HG03521 (cell line): ENCODE data around the gene ZNF791.
"Not testable (repeated sequence)": the region's sequence is repeated elsewhere in the genome, so short reads cannot be mapped to it uniquely, and the experiment has no call there.

ENCODE experiments used
- ATAC-seq: cut with Tn5 transposase; IDR thresholded peaks from one replicate; pipeline ENCODE4 v1.9.1; 2021; ENCODE audit warnings: mild to moderate bottlenecking, moderate library complexity; ENCODE audit not compliant: unreplicated experiment

ZNF791 gene

DNA sequence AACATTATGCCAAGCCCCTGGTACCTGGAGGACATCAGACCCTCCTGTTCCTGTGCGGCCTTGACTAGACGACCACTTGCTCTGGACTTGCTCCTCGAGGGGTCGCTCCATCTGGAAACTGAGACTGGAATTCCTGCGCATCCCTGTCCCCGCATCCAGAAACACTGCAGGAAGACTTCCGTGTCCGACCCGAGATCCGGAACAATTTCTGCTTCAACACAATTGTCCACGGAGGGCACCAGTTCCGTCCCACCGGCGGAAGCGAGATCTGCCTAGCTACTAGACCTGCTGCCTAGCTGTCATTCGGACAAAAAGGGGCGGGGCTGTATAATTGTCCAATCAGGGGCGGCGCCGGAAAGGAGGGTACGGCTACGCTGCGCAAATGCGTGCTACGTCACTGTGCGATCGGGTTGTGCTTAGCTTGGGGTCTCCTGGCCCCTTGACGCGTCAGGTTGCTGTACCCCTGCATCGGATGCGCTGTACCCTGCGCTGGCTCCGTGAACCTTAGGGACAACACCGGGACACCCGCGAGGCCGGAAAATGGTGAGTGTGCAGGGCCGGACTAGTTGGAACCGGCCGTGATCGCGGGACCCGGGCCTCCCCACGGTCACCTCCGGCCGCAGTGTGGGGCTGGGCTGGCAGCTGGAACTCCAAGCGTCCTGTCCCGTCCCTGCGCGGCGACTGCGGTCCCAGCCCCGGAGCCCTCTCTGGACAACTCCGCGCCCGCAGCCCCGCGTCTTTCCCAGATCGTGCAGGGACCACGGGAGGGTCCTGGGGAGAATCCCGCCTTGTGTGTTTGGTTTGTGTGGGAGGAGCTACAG is at the start of gene ZNF791, which contains the start of gene ZNF490:
Gene ZNF791 (plus strand): TSS at position 381 of the 821 bp plus-strand sequence. CDS start 160 bp downstream, at position 541.
Gene ZNF490 (minus strand): TSS at position 274 of the 821 bp plus-strand sequence. CDS start 133 bp downstream, at position 141.
- ATAC-seq = peak; percentile 68

DNA sequence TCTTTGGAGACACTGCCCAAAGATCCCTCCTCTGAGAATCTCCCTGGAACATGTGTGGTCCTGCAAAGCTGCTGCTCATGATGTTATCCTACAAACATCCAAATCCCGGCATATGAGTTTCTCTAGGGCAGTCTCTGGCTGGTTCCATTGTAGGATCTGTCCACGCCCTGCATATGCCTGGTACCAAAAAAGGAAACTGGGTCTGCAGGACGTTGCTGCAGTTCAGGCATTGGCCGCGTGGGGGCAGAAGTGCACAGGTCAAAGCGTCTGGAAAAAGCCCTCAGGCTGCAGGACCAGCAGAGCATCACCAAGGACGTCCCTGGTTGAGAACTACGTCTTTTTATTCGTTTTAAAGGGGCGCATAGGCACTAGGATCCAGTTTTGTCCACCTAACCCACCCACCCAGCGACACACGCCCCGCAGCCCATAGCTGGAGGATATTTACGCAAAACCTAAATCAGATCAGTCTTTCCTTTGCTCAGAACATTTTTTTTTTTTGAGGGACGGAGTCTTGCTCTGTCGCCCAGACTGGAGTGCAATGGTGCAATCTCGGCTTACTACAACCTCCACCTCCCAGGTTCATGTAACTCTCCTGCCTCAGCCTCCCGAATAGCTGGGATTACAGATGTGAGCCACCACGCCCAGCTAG is 46.6 kb upstream of the ZNF791 start:
- ATAC-seq = no peak

DNA sequence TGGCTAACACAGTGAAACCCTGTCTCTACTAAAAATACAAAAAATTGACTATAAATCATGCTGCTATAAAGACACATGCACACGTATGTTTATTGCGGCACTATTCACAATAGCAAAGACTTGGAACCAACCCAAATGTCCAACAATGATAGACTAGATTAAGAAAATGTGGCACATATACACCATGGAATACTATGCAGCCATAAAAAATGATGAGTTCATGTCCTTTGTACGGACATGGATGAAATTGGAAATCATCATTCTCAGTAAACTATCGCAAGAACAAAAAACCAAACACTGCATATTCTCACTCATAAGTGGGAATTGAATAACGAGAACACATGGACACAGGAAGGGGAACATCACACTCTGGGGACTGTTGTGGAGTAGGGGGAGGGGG is 44.3 kb upstream of the ZNF791 start:
- not testable (repeated sequence) for ATAC-seq

GRCh38 chr19:12567951-12568350 is 42.8 kb upstream of the ZNF791 start:
- ATAC-seq = no peak

DNA sequence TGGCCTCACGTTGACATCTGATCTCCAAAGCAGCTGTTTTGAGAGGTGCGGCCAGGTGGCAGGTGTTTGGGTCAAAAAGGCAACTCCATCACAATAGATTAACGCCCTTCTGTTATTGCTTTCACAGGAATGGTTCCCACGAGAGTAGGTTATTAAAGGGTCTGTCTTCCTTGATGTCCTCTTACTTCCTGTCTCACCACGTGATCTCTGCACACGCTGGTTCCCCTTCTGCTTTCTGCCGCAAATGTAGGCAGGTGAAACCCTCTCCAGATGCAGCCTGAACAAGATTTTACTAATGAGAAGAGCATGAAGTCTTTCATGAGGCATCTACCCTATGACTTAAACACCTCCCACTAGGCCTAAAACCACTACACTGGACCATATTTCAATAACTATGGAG is 36.7 kb upstream of the ZNF791 start:
- no peak for ATAC-seq

DNA sequence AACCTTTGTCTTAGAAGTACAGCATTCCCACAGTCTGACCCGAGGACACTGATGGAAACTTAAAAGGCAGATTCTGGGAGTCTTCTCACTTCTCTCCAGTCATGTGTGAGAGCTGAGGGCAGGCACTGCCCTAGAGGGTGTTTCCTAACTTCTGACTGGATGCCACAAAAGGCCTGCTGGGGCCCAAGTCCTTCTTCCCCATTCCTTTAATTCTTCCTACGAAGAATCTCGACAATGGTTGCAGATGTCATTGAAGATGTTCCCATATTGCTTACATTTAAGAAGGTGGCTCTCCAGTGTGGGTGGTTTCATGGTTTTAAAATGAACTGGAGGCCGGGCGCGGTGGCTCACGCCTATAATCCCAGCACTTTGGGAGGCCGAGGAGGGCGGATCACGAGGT is 32.1 kb upstream of the ZNF791 start:
- no peak for ATAC-seq

- ATAC-seq = no peak
Observed at GRCh38 chr19:12580180-12580694, 30.5 kb upstream of the ZNF791 start.

GRCh38 chr19:12581100-12581499 is 29.6 kb upstream of the ZNF791 start:
- ATAC-seq = no peak

GRCh38 chr19:12596485-12596884 is 14.2 kb upstream of the ZNF791 start:
- ATAC-seq = no peak

DNA sequence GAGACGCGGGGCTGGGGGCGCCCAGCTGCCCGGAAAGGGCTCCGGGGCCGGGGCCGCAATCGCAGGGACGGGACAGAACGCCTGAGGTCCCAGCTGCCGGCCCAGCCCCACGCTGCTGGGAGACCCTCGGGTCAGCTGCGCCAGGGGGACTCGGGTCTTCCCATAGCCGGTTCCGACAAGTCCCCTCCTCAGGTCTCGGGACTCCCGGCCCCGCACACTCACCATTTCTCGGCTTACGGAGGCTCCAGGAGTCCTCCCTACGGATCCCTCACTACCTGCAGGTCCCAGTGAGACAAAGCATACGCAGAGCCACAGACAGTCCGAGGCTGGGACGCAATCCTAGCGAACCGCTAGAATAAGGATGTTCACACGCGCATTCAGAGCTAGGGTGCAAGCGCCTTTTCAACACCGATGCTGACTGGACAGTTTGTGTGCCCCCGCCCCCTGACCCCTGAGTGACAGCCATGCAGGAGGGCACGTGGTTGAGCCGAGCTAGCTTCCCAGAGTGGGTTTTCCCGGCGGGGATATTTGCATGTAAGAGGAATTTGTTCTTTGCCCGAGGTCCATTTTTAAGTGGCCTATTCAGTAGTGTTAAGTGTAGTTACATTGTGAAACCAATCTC is 13.7 kb upstream of the ZNF791 start:
- no peak for ATAC-seq

DNA sequence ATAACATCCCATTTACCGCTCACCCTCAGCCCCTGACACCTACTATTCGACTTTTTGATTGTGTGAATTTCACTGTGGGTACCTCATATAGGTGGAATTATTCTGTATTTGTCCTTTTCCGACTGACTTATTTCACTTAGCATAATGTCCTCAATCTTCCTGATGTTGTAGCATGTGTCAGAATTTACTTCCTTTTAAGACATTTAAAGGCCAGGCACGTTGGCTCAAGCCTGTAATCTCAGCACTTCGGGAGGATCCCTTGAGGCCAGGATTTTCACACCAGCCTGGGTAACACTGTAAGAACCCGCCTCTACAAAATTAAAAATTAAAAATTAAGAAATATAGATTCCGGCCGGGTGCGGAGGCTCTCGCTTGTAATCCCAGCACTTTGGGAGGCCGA is 13.1 kb upstream of the ZNF791 start:
- ATAC-seq = no peak

- ATAC-seq = no peak
Observed at GRCh38 chr19:12603714-12604113, 7.0 kb upstream of the ZNF791 start.

GRCh38 chr19:12606796-12607195 is 3.9 kb upstream of the ZNF791 start:
- no peak for ATAC-seq

DNA sequence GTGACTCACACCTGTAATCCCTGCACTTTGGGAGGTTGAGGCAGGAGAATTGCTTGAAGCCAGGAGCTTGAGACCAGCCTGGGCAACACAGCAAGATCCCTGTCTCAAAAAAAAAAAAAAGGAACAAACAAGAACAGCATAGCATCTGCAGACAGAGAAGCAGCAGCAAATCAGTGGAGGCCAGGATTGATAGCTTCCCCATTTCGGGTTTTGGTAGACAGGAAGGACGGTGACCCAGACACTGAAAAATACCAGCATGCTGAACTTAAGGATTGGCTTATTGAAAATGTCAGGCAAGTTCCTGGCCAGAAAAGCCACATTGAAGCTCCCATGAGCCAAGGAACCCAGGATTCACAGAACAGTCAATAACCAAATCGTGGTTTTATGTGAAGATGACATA is 3.1 kb upstream of the ZNF791 start:
- no peak for ATAC-seq

DNA sequence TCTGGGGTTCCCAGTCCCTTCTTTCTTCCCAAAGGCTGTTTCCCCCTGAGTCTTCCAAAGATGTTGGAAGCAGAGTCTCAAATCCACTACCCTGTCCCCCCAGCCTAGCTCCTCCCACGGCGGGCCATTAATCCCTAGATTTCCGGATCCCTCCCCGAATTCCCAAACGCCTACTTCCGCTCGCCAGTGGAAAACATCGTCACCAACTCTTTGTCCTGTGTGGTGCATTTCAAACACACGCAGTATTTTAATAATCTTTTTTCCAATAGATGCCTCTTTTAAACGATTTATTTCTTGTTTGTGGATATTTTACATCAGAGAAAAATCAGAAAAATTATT is 610 bp downstream of the ZNF791 start:
- ATAC-seq = no peak

- no peak for ATAC-seq
Observed at GRCh38 chr19:12617646-12618045, 6.9 kb downstream of the ZNF791 start.

DNA sequence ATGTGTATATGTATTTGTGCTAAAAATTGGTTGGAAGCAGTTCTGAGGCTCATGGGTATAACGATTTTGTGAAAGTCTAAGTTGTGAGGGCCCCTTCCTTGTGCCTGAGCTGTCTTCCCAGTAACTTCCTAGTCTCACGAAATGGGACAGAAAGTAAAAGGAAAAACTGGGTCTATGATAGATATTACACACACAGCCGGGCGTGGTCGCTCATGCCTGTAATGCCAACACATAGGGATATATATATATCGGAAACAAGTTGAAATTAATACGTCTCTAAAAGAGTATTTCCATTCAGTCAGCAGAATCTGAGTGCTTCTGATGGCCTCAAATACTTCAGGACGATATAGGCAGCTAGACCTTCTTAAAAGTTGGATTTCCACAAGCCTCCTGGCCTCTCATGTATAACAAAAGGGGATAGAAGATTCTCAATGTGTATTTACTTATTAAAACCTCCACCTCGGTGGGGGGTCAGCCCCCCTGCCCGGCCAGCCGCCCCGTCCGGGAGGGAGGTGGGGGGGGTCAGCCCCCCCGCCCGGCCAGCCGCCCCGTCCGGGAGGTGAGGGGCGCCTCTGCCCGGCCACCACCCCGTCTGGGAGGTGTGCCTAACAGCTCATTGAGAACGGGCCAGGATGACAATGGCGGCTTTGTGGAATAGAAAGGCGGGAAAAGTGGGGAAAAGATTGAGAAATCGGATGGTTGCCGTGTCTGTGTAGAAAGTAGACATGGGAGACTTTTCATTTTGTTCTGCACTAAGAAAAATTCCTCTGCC is 10.7 kb downstream of the ZNF791 start:
- ATAC-seq = not testable (repeated sequence)

GRCh38 chr19:12623361-12624031 is 12.8 kb downstream of the ZNF791 start:
- no peak for ATAC-seq

GRCh38 chr19:12626958-12627357 is 16.2 kb downstream of the ZNF791 start:
- no peak for ATAC-seq
